HG03558 (cell line): Measurements from ENCODE around the gene GUCA1A.
"Not testable (repeated sequence)": the region's sequence is repeated elsewhere in the genome, so short reads cannot be mapped to it uniquely, and the experiment has no call there.

Source experiments
- ATAC-seq: cut with Tn5 transposase; IDR thresholded peaks from one replicate; pipeline ENCODE4 v1.9.1; 2021; ENCODE audit warnings: moderate number of reproducible peaks; ENCODE audit not compliant: unreplicated experiment; ENCODE audit errors: extremely low read depth

The GUCA1A gene

DNA sequence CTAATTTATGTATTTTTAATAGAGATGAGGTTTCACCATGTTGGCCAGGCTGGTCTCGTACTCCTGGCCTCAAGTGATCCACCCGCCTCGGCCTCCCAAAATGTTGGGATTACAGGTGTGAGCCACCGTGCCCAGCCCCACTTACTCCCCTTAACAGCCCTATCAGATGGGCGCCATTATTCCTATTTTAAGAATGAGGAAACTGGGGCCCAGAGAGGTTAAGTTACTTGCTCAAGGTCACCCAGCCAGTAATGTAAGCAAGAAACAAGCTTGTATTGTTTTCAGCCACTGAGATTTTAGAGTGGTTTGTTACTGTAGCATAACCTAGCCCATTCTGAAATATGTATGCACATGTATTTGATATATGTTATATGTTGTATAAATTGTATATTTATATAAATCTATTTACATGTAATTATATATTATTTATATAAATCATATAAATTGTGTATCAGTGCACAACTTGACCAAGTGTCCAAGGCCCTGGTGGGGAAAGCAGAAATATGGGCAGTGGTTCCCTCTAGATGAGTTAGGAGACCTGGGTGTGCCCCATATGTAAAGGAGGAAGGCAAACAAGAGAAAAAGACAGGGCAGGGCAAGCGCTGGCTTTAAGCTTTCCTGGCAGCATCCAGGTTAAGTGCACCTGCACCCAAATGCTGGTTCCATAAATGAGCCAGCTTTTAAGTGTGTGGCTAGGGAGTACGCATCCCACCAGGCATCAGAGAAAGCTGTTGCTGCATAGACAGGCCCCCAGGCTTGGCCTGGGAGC lies 1.2 kb upstream of the GUCA1A start:
- no peak for ATAC-seq

DNA sequence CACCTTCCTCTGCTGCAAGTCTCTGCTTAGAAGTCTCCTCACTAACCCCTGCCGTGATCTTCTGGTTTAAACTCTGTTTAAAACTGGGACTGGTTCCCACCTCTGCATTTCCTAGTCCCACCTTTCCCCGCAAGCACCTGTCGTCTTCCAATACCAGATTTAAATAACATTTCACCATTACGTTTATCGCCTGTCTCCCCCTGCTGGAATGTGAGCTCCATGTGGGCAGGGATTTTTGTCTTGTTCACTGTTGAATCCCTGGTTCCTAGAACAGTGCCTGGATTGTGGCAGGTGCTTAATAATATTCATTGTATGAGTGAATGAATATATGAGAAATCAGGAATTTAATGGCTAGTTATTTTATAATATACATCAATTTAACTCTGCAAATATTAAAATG lies 2.7 kb downstream of the GUCA1A start:
- ATAC-seq = no peak

DNA sequence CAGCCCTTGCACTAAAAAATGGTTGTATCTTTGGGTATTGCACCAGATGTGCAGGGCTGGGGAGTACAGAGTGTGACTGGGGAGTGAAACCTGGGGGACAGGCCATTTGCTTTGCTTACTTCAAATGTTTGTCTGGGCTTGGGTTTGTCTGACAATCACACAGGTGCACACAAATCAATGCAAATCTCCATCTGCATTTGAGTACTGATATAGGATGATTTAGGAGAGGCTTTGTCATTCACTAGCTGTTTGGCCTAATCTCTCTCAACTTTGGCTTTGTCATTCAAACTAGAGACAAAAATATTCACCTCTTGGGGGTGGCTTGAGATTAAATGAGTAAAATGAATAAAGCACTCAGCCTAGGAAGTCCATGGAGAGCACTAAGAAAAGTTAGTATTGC lies 3.8 kb downstream of the GUCA1A start:
- ATAC-seq = no peak

DNA sequence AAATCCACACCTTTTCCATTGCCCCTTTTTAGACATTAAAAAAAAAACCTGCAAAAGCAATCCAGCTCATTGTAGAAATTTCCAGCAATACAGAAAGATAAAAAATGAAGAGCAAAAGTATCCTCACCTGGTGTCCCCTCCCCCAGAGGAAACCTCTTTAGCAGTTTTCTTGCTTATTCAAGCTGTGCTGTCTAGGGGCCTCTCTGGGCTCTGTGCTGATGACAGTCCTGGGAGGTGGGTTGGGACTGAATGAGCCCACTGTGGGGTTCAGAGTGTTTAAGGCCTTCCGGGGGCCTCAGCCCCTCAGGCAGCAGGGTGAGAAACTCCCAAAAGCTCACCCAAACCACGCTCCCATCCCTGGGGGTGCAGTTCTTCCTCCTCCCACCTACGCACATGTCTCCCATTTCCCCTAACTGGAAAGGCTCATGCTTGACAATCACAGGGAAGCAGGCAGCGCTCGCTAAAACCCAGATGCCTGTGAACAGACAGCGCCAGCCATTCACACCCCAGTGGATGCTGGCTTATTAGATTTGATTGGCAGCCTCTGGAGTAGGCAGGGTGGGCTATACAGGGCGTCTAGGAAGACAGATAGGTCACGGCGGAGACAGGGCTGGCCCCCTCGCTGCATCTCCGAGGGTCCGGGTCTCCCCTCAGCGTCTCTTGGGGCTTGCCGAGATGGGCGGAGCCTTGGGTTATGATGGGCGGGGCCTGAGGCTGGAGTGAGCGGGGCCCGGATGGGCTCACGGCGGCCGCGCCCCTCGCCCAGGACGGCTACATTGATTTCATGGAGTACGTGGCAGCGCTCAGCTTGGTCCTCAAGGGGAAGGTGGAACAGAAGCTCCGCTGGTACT lies 4.6 kb downstream of the GUCA1A start:
- ATAC-seq = no peak

DNA sequence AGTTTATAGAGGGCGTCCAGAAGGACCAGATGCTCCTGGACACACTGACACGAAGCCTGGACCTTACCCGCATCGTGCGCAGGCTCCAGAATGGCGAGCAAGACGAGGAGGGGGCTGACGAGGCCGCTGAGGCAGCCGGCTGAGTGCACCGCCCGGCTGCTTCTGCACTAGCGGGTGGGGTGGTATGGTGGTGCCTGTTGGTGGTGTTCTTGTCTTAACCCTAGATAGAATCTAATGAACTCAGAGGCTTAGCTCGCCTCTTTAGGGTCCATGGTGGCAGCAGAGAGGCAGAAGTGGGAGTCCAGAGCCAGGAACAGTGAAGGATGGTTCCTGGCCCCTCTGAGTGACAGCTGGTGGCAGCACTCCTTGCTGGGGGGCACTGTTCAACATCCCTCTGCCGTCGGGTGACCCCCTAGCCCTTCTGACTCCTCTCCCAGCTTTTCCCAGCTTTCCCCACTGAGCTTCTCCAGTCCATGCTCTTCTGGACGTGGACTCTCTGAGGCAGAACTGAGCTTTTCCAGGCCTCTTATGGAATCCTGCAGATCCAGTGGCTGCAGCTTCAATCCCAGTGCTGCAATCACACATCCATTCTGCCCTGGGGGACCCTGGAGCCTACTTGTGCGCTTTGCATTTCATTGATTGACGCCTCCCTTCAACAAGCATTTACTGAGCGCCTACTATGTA lies 6.2 kb downstream of the GUCA1A start:
- ATAC-seq = no peak

DNA sequence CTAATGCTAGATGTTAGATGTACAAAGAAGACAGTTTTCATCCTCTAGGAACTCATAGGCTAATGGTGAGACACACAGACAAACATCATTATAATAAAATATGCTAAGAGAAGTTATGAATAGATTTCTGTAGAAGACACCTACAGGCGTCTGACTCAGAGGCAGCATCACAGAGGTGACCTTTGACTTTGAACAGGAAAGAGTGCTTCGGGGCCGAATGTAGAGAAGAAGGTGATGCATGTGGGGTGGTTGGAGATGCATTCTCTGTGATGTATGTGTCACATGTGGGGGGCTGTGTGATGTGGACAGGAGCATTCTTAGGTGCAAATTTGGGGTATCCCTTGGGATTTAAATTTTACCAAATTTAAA lies 6.8 kb downstream of the GUCA1A start:
- ATAC-seq = no peak

DNA sequence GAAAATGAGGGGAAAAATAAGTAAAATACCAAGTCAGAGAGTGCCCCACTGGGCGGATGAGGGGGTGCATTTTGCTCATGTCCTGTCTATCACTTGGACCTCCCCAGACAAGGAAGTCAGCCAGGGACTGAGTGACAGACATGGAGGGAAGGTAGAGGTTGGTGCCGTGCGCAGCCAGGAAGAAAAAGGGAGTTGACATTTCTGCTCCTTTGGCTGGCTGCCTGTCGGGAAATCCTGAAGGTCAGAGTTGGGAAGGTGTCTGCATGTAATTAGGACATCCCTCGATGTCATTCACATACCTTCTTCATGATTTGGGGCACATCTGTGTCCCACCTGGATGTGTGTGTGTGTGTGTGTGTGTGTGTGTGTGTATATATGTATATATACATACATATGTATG lies 8.9 kb downstream of the GUCA1A start:
- no peak for ATAC-seq

DNA sequence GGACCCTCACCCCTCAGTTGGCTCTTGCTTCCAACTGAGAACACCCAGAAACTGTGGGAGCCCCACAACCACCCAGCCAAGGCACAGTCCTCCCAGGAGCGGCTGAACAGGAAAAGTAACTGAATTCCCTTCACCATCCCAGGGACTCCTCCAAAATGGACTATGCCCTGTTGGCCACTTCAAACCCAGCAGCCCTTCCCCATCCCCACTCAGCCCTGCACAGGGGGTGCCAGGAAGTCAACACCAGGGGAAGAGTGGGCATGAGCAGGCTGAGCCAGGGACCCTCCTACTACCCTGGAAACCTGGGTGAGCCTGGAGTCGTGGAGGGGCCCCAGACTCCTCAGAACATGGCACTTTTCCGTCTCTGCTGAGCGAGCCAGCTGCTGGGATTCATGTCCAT lies 11.3 kb downstream of the GUCA1A start:
- ATAC-seq = no peak

DNA sequence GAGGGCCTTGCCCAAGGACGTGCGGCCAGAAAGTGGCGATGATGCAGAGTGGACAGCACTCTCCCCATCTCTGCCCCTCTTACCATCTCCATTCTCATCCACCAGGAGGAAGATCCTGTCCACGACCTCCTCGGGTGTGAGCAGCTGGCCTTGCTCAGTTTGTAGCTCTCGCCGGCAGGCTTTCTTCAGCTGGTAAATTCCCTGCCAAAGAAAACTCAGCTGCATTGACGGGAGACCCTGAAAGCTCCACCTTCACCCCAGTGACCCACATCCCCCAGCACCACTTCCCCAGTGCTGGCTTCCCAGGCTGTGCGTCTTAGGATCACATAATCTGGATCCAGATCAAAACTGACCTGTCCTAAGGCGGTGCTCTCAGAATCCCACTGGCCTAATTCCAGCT lies 12.4 kb downstream of the GUCA1A start:
- no peak for ATAC-seq

DNA sequence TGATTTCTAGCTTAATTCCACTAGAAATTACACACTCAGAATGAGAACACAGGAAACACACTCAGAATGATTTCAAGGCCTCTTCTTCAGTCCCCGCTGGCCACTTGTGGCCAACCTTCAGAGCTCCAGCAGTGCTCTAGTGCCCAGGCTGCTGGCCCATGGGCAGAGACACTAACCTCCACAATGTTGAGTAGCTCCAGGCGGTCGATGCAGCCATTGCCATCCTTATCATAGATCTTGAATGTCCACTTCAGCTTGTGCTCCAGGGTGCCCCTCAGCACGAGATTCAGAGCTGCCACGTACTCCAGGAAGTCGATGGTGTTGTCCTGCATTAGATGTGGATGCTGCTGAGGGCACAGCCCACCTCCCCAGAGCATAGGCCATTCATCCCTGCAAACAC lies 15.2 kb downstream of the GUCA1A start:
- no peak for ATAC-seq

DNA sequence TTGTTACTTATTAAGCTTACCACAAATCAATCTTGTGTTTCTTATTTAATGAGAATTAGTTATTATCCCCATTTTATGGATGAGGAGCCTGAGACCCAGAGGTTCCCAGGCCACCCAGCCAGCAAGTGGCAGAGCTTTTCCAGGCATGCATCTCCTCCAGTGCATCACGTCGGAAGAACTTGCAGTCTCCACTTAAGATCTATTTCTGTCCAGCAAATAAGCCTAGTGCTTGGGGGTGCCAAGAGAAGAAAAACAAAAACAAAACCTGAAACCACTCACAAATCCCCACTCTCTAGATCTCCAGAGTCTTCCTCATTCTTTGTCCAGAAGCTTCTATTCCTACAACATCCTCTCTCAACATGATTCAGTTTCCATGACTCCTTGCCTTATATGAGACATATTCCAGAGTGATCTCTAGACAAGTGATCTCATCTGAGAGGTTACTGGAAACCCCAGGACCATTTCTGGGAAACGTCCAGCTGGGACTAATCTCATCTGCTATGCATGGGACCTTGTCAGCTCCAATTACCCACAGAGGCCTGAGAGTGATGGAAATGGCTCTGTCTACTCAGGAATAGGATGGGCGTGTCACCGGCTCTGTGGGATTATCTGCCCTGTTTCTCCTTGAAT lies 17.5 kb downstream of the GUCA1A start:
- no peak for ATAC-seq

DNA sequence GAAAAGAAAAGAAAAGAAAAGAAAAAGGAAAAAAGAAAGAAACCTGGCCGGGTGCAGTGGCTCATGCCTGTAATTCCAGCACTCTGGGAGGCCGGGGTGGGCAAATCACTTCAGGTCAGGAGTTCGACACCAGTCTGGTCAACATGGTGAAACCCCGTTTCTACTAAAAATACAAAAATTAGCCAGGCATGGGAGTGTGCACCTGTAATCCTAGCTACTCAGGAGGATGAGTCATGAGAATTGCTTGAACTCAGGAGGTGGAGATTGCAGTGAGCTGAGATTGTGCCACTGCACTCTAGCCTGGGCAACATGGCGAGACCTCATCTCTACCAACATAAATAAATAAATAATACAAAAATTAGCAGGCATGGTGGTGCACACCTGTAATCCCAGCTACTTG lies 19.2 kb downstream of the GUCA1A start:
- ATAC-seq = not testable (repeated sequence)

DNA sequence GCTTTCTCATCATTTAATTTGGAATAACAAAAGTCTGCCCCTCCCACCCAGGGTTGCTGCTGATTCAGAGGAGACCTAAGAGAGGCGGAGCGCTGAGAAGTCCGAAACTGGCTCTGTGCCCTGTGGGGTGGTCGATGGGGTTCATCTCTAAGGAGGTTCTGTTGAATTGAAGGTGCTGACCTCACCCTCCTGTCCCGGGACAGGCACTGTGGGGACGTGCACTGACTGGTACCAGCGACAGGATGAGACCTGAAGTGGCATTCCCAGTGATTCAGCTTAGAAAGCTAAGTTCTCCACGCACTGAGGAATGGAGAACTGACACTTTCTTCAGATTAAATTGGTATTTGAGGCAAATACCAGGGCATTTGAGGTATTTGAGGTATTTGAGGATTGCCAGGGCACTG lies 20.3 kb downstream of the GUCA1A start:
- ATAC-seq = no peak

DNA sequence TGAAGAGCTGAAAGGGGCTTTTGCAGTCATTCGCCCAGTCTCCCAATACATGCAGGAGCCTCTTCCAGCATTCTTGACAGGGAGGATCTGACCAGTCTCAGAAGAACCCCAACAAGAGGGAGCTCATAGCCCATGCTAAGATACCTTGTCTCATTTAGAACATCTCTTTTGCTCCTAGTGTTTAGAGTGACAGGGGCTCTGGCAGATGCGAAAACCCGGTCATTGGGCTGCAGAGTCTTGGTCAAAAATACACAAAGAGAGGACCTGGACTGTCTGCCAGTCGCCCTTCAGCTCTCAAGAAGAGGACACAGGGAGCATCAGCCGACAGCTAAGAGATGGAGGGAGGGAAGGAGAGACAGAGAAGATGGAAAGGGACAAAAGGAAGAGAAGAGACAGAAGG lies 20.9 kb downstream of the GUCA1A start:
- ATAC-seq = no peak

DNA sequence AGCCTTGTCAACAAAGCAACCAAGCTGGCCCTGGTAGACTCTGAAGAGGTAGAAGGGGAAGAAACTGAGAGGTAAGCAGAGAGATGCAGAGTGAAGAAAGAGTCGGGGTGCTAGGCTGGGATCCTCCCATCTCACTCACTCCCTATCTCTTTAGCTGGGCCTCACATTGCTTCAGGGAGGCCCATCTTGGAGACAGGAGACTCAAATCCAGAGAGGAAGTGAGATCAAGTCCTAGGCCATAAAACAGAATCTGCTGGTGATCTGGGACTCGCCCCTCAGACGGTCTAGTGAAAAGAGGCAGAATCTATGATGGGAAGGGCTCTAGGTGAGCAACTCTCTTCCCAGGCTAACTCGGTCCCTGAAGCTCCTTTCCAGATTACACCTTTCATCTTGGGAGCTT lies 22.3 kb downstream of the GUCA1A start:
- ATAC-seq = no peak

DNA sequence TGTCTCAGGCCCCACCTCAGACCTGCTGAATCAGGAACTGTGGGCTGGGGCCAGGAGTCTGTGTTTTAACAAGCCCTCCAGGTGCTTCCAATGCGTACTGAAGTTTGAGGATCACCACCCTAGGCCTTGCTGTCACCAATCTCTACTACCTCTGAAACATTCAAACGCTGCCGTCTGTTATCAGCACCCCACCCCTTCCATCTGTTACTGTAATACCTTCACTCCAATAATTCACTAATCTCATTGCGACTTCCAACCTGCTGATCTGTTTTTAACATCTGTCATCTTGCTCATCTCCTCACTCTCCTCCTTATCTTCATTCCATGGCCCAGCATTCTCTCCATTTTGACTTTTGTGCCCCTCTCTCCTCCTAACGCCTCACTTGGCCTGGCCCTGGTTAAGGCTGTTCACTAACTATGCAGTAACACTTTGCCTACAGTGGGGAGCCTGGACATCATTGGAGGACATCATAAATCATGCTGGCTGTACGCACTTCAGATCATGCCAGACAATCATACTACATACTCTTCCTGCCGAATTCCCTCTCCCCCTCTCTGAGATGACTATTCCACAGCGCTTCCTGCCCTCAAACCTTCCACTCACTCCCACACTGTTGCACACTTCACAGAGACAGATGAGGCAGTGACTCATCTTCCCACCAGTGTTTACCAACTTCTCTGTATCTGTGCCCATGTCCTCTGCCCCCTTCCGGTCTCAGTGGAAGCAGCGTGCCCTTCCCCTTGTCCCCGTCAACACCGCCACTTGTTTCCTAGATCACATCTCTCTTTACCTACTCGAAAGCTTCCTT lies 24.6 kb downstream of the GUCA1A start:
- ATAC-seq = no peak

DNA sequence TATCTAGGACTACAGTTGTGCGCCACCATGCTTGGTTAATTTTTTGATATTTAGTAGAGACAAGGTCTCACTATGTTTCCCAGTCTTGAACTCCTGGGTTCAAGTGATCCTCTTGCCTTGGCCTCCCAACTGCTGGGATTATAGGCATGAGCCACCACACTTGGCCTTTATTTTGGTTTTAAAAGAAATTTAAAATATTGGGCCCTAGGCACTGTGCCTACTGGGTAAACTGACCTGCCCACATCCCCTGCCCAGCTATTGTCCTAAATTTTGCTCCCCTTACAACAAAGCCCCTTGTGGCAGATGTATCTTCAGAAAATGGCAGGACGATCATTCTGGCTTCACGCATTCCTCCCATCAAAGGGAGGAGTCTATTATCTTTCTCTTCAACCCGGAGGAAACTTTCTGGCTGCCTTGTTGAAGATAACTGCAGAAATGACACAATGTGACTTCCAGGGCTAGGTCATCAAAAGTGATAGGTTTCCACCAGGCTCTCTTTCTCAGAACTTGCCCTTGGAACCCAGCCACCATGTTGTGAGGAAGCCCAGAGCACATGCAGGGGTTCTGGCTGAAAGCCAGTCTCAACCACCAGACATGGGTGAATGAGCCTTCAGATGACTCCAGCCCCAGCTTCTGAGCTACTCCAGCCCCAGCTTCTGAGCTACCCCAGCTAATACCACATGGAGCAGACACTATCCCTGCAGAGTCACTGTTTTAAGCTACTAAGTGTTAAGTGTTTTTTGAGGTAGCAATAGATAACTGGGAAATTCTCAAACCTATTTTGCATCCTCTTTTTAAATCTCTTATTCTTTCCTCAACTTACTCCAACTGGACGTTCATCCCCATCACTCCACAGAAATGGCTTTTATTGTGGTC lies 26.2 kb downstream of the GUCA1A start:
- ATAC-seq = no peak

DNA sequence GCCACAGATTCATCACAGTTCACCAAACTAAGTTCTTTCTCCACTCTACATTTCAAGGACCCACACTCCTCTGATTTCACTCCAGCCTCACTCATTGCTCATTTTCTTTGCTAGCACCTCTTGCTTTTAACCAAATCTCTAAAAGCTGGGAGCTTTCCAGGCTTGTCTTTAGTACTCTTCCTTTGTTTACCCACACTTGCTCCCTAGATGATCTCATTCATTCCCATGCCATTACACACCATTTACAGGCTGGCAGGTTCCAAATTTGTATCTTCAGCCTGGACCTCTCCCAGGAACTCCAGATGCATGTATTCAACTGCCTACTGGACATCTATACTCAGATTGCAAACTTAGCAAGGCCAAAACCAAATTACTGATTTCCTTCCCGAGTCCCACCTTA lies 26.9 kb downstream of the GUCA1A start:
- no peak for ATAC-seq

DNA sequence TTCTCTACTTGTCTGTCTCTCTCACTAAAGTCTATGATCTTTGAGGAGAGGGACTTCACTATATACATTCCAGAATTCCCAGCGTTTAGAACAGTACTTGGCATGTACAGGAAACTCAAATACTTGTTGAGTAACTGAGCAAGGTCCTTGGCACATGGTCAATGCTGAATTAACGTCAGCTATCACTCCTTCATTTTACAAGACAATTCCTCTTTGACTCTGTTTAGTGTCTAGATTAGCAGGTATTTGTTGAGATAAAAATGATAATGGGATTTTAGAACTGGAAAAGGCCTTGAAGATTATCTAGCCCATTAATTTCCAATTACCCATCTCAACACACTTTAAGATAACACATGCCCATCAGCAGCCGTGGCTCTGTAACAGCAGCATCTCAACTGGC lies 28.2 kb downstream of the GUCA1A start:
- no peak for ATAC-seq
